NCI-H187 treated with DMSO at 0.1 percent for 48 hours (cell line): ENCODE data around the gene GRK2.

ENCODE experiments used
- DNase-seq: peaks from one replicate; lab custom pipeline; 2025; lab: John Stamatoyannopoulos, UW

GRK2 gene

DNA sequence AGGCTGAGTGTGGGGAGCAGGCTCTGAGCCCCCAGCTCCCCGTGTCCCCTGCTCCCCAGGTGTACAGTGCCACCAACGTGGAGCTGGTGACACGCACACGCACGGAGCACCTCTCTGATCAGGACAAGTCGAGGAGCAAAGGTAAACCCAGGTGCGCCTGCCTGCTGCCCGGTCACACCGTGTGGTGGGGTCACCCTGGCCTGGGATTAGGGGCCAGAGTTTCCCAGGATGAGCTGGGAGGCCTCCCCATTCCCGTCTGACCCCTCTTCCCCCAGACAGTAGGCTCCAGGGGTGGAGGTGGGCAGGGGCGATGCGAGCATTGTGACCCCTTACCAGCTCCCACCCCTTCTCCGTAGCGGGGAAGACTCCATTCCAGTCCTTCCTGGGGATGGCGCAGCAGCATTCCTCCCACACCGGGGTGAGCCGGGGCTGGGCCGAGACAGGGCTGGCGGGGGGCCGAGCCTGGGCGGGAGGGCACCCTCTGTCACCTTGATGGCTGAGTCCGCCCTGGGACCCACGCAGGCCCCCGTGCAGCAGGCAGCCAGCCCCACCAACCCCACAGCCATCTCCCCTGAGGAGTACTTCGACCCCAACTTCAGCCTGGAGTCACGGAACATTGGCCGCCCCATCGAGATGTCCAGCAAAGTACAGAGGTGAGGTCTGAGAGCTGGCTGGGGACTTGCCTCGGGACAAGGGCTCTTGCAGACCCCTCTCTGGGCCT lies 33.4 kb downstream of the GRK2 start:
- DNase-seq, result no peak

DNA sequence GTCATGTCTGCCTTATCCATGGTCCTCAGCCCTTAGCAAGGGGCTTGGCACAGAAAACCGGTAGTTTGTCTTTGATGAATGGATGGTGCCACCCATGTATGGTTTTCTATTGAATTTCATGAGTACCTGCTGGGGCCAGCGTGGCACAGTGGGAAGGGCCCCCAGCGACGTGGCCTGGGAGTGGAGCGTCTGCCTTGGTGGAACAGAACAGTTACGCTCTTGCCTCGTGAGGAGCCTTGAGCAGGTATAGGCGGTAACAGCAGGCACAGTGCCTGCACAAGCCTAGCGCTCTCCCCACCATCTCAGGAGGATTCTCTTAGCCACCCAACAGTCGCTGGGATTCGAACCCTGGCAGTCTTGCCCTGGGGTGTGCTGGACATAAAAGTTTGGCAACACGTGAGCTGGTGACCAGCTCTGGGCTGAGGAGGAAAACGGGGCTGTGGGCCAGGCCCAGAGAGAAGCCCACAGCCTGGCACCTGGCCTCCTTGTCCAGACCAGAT lies 34.0 kb downstream of the GRK2 start:
- no peak for DNase-seq

DNA sequence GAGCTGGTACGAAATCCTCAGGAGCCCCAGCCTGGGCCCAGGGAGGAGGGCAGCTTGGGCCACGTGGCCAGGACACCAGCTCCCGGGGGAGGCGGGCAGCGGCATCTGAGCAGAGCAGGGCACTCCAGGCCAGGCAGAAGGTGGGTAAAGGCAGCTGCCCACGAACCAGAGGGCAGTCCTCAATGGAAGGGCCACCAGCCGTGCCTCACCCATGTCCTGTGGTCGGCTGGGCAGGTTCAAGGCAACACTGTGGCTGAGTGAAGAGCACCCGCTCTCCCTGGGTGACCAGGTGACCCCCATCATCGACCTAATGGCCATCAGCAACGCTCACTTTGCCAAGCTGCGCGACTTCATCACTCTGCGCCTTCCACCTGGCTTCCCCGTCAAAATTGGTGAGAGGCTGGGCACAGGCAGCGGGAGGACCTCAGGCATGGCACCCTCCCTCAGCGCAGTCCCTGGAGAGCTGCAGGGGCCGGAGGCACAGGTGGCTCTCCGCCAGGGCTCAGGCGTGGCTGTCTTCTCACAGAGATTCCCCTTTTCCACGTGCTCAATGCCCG lies 34.6 kb downstream of the GRK2 start:
- DNase-seq, result no peak

DNA sequence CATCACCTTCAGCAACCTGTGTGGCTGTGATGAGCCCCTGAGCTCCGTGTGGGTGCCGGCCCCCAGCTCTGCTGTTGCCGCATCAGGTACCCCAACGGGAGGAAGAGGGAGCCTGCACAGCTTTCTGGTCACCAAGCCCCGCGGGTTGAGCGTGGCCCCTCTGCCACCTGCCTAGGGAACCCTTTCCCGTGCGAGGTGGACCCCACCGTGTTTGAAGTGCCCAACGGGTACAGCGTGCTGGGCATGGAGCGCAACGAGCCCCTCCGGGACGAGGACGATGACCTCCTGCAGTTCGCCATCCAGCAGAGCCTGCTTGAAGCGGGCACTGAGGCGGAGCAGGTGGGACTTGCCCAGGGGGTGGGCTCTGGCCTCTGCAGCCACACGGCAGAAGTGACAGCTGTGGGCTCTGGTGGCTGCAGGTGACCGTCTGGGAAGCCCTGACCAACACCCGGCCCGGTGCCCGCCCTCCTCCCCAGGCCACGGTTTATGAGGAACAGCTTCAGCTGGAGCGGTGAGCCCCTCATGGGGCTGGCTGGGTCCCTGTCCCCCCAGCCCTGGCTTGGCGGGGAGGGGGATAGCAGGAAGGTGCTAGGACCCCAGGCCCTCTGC lies 35.1 kb downstream of the GRK2 start:
- no peak for DNase-seq

DNA sequence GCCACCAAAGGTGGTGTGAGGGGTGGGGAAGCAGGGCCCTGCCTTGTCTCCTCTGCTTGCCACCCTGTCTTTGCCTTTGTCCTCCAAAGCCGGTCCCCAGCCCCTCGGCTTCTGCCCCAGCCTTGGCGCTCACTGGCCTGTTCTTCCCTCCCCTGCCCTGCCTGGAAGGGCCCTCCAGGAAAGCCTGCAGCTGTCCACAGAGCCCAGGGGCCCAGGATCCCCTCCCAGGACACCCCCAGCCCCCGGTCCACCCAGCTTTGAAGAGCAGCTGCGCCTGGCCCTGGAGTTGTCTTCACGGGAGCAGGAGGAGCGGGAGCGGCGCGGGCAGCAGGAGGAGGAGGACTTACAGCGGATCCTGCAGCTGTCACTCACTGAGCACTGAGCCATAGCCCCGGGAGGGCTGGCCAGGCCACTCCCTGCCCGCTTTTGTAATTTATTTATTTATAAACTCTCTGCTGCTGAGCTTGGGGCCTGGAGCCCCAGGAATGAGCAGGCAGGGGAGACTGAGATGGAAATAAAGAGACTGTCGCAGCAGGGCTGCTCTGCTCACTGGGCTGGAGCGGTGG lies 35.8 kb downstream of the GRK2 start:
- DNase-seq, result no peak

DNA sequence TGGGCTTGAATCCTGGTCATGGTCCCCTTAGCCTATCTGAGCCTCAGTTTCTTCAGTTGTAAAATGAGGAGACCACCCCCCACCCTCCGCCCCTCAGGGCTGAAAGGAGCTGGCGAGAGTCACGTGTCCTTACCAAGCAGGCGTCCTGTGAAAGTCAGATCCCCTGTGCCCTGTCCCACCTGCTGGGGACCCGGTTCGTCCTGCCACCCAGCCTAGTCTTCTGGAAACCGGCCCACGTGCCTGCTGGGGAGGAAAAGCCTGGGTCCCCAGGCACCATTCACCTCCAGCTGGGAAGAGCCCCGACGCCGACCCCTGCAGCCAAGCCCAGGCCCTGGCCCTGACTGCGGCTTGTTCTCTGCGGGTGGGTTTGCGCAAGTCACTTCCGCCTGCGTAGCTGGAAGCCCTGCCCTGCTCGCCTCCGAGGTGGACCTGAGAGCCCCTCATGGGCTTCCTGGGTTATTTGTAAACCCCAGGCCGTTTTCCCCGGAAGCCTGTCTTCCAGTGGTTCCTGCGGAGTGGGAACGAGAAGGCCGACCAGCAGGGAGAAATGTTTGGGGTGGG lies 36.4 kb downstream of the GRK2 start:
- DNase-seq, result no peak

DNA sequence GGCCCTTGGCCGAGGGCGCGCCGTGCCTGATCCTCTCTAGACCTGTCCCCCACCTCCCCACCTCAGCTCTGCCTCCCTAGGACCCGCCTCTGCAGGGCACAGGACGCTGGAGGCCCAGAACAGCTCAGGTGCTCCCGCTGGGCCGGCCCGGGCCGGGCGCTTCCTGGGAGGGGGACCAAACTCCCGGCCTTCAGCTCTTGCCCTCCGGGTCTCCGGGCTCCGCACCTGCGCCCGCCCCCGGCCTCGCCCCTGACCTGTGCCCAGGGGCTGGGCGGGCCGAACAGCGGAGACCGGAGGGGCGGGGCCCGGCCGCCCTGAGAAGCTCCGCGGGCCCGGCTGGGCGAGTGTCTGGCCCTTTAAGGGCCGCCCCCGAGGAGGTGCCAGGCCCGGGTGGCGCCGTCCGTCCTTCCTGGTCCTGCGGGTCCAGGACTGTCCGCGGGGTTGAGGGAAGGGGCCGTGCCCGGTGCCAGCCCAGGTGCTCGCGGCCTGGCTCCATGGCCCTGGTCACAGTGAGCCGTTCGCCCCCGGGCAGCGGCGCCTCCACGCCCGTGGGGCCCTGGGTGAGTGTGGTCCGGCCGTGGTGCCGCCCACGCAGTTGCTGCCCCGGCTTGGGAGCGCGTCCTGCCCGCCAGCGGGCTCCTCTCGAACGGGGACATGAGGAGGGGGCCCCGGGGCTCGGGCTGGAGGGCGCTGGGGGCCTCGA lies 37.0 kb downstream of the GRK2 start, which contains the start of gene SSH3:
SSH3 (plus strand) TSS at position 399 of the 703 bp plus-strand sequence; CDS start at position 495, 96 bp downstream.
- DNase-seq, result no peak

DNA sequence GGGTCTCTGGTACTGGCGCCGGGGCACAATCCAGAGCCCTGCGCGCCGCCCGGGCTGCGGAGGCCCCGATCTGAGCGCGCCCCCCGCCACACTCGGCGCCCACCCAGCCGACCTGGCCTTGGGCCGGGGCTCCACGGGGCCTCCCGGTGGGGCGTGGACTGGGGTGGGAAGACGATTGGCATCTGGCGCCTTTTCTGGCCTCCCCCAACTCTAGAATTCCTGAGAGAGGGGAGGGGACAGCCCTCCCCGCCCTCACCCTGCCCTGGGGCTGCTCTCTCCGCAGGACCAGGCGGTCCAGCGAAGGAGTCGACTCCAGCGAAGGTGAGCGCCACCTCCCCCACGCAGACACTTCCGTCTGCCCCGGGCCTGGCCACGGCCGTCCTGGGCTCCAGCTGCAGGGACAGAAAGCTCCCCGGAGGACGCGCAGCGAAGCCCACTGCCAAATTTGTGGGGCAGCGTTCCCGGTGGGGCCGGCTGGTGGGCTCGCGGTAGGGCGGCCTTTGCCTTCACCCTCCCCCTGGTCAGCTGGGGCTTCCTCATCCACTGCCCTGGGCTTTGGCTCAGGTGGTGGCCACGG lies 37.6 kb downstream of the GRK2 start:
- DNase-seq, result no peak

DNA sequence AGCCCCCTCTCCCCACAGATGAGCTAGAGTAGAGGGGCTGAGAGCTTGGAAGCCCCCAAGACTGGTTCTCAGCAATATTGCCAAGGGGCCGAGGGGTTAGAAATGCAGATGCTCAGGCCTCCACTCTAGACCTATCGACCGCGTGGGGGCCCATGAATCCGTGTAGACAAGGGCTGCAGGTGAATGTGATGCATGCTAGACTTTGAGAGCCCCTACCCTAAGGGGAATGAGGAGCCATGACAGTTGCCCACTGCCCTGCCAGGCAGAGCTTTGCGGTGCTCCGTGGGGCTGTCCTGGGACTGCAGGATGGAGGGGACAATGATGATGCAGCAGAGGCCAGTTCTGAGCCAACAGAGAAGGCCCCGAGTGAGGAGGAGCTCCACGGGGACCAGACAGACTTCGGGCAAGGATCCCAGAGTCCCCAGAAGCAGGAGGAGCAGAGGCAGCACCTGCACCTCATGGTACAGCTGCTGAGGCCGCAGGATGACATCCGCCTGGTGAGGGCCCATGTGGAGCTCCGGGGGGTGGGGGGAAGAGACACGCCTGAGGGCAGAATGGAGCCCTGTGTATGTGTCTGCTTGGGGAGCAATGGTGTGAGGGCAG lies 38.3 kb downstream of the GRK2 start:
- no peak for DNase-seq

DNA sequence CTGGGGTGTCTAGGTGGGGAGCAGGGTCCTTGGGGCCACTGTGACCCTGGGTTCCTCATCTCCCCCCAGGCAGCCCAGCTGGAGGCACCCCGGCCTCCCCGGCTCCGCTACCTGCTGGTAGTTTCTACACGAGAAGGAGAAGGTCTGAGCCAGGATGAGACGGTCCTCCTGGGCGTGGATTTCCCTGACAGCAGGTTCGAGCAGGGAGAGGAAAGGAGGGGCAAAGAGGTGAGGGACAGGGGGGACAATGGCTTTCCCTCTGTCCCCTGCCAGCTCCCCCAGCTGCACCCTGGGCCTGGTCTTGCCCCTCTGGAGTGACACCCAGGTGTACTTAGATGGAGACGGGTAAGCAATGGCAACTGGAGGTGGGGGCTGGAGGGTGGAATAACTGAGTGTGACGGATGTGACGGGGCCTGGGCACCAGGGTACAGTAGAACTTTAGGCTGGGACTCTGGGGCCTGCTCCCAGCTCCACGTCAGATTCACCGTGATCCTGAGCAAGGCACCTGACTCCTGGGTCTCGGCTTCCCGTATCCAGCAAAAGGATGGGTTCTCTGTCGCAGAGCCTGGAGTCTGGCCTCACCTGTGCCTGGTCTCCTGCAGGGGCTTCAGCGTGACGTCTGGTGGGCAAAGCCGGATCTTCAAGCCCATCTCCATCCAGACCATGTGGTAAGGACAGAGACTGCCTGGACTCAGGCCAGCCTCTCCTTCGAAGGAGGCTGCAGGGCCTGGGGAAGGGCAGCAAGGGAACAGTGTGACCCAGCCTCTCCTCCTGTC lies 40.7 kb downstream of the GRK2 start:
- DNase-seq, result no peak

DNA sequence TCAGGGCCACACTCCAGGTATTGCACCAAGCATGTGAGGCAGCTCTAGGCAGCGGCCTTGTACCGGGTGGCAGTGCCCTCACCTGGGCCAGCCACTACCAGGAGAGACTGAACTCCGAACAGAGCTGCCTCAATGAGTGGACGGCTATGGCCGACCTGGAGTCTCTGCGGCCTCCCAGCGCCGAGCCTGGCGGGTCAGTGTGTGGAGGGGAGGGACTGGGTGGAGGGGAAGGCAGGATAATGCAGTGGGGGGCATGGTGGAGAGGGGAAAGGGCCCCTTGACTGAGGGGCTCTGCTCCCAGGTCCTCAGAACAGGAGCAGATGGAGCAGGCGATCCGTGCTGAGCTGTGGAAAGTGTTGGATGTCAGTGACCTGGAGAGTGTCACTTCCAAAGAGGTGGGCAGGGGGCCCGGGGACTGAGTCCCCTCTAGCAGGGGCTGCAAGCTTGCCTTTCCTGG lies 41.3 kb downstream of the GRK2 start:
- DNase-seq, result no peak

DNA sequence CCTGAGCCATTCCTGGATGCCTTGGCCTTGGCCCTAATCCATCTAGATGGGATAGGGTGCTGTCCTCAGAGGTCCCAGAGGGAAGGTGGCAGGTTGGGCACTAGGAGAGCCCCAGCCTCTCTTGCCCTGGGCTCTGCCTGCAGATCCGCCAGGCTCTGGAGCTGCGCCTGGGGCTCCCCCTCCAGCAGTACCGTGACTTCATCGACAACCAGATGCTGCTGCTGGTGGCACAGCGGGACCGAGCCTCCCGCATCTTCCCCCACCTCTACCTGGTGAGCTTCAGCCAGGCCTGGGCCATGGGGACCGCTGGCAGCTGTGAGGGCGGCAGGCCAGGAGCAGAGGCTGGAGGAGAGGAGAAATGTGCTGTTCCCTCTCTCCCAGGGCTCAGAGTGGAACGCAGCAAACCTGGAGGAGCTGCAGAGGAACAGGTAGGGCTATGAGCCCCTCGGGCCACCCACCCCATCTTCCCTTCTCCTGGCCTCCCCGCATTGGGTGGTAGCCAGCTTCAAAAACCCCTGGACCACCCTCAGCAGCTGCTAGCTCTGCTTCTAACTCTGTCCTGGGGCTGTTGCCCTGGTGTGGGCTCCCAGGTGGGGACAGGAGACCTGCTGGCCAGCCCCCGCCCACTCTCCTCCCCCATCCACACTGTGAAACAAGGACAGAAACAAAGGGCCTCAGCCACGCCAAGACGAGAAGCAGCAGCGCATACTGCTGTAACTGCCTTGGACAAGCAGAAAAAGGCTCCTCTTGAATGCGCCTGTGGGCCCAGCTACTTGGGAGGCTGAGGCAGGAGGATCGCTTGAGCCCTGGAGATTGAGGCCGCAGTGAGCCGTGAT lies 42.0 kb downstream of the GRK2 start:
- DNase-seq, result no peak

DNA sequence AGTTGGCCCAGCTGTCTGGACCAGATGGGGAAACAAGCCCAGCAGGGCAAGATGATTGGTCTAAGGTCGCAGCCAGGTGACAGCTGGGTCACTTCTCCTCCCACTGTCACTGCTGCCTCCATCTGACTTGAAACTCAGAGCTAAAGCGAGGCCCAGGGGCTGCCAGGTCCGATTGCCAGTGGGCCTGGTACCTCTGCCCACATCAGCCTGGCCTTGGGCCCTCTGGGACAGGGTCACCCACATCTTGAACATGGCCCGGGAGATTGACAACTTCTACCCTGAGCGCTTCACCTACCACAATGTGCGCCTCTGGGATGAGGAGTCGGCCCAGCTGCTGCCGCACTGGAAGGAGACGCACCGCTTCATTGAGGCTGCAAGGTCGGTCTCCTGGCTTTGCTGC lies 42.9 kb downstream of the GRK2 start:
- DNase-seq, result no peak

DNA sequence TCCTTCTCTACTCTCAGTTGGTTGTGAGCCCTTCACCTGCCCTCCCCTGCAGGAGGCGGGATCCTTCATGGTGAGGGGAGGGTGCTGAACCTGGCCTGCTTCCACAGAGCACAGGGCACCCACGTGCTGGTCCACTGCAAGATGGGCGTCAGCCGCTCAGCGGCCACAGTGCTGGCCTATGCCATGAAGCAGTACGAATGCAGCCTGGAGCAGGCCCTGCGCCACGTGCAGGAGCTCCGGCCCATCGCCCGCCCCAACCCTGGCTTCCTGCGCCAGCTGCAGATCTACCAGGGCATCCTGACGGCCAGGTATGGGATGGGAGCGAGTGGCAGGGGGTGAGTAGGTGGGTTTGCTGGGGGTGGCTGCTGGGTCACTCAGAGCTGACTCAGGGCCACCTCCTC lies 43.4 kb downstream of the GRK2 start:
- DNase-seq, result no peak

DNA sequence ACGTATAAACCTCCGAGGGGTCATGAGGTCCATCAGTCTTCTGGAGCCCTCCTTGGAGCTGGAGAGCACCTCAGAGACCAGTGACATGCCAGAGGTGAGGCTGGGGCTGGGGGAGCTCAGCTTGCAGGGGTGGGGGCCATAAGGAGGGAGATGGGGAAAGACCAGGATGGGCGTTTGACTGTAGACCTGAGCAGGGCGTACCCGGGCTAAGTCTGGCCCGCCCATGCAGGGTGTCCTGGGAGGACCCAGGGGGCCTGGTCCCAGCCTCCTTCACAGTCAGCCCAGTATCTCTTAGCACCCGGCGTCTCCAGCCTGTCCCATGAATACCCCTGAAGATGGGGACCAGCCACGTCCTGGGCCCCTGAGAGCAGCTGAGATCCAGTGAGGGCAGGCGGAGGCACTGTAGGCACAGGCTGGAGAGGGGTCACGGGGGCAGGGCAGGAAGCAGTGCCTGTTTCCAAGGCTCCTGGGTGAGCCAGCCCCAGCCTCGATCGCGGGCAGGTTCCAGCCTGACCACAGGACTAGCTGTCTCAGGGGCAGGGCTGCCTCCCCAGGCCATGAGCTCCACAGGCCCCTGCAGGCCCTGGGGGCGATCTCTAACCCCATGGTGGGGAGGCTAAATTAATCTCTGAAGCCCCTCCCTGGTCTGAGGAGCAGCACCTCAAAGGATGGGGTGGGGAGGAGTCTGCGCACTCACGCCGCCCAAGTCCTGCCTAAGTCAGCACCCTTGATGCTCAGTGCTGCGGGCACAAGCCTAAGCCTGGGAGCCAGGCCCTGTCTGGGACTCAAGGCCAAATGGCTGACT lies 44.2 kb downstream of the GRK2 start:
- no peak for DNase-seq

DNA sequence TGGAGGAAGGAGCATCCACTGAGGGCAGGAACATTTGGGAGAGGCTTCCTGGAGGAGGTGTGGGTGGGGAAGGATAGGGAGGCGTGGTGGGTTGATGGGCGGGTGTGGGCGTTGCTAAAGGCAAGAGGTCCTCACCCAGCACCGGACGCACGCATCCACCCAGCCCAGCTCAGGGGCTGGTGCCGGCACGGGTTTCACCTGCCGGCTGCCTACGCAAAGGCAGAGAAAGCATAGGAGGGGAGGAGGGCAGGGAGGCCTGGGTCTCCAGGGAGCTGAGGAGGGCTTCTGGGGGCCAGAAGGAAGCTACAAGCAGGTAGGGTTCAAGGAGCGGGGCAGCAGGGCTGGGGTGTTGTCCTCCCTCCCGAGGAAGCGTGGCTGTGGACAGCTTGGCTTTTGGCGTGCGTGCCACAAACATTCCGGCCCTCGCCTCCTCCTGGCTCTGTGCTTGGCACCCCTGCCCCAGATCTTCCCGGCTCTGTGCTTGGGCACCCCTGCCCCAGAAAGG lies 44.8 kb downstream of the GRK2 start:
- DNase-seq, result no peak

DNA sequence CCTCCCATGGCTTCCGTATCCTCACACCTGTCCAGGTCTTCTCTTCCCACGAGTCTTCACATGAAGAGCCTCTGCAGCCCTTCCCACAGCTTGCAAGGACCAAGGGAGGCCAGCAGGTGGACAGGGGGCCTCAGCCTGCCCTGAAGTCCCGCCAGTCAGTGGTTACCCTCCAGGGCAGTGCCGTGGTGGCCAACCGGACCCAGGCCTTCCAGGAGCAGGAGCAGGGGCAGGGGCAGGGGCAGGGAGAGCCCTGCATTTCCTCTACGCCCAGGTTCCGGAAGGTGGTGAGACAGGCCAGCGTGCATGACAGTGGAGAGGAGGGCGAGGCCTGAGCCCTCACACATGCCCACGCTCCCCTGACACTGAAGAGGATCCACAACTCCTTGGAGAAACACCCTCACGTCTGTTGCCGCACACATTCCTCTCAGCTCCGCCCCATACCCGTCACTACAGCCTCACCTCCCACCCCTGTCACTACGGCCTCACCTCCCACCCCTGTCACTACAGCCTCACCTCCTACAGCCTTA lies 45.3 kb downstream of the GRK2 start:
- no peak for DNase-seq
